H9 (cell line): Measurements from ENCODE around the gene SLC7A5. TPM values are rescaled to one million over a fixed set of nuclear protein-coding genes. Genes with fewer than 3 reads are reported as not detected.

Source experiments
- DNase-seq: peaks from one replicate; pipeline ENCODE4 v3.0.0-alpha.2; 2017
- H2AFZ ChIP-seq: one replicate; pipeline ENCODE4 v1.6.1; 2013; ENCODE audit warnings: mild to moderate bottlenecking, low read length, control low read depth, moderate library complexity
- H2AK5ac ChIP-seq: 2 replicates; pipeline ENCODE4 v1.6.1; 2013; ENCODE audit warnings: low read length, control low read depth, mixed read lengths; ENCODE audit not compliant: insufficient read length
- H2BK120ac ChIP-seq: one replicate; pipeline ENCODE4 v1.6.1; 2013; ENCODE audit warnings: low read depth, mild to moderate bottlenecking, low read length, control low read depth, inconsistent platforms; ENCODE audit not compliant: poor library complexity, severe bottlenecking
- H2BK12ac ChIP-seq: 2 replicates; pipeline ENCODE4 v1.6.1; 2013; ENCODE audit warnings: low read length, control low read depth, mixed read lengths, low read depth; ENCODE audit not compliant: insufficient read length
- H2BK15ac ChIP-seq: 2 replicates; pipeline ENCODE4 v1.6.1; 2013; ENCODE audit warnings: low read depth, low read length, control low read depth
- H2BK20ac ChIP-seq: one replicate; pipeline ENCODE4 v1.6.1; 2013; ENCODE audit warnings: low read depth, mild to moderate bottlenecking, low read length, control low read depth, inconsistent platforms; ENCODE audit not compliant: poor library complexity, severe bottlenecking
- H2BK5ac ChIP-seq: 2 replicates; pipeline ENCODE4 v1.6.1; 2013; ENCODE audit warnings: low read length, control low read depth, mixed read lengths; ENCODE audit not compliant: insufficient read length
- H3K14ac ChIP-seq: 2 replicates; pipeline ENCODE4 v1.6.1; 2013; ENCODE audit warnings: low read length, control low read depth; ENCODE audit not compliant: insufficient read depth
- H3K18ac ChIP-seq: 2 replicates; pipeline ENCODE4 v1.6.1; 2013; ENCODE audit warnings: low read depth, mild to moderate bottlenecking, mixed read lengths, low read length, control low read depth; ENCODE audit not compliant: insufficient read length
- H3K23ac ChIP-seq: 2 replicates; pipeline ENCODE4 v1.6.1; 2013; ENCODE audit warnings: low read length, control low read depth, mixed read lengths, low read depth; ENCODE audit not compliant: insufficient read length
- H3K23me2 ChIP-seq: 2 replicates; pipeline ENCODE4 v1.6.1; 2013; ENCODE audit warnings: low read depth, mild to moderate bottlenecking, mixed read lengths, low read length, control low read depth; ENCODE audit not compliant: insufficient read length, poor library complexity, severe bottlenecking
- H3K27ac ChIP-seq: 2 replicates; pipeline ENCODE4 v1.5.1; 2013; ENCODE audit warnings: low read length, control low read depth, mixed read lengths, low read depth; ENCODE audit not compliant: insufficient read length
- H3K27me3 ChIP-seq: 2 replicates; pipeline ENCODE4 v1.6.1; 2013; ENCODE audit warnings: low read length, control low read depth, inconsistent platforms; ENCODE audit not compliant: insufficient read depth
- H3K4ac ChIP-seq: 2 replicates; pipeline ENCODE4 v1.6.1; 2013; ENCODE audit warnings: low read depth, mild to moderate bottlenecking, control low read depth, inconsistent platforms, low read length, moderate library complexity
- H3K4me1 ChIP-seq: 2 replicates; pipeline ENCODE4 v1.6.1; 2013; ENCODE audit warnings: low read length, control low read depth, inconsistent platforms; ENCODE audit not compliant: insufficient read depth
- H3K4me2 ChIP-seq: 2 replicates; pipeline ENCODE4 v1.6.1; 2013; ENCODE audit warnings: low read length, control low read depth, mixed read lengths; ENCODE audit not compliant: insufficient read length, insufficient read depth
- H3K56ac ChIP-seq: 2 replicates; pipeline ENCODE4 v1.6.1; 2013; ENCODE audit warnings: low read depth, mild to moderate bottlenecking, mixed read lengths, low read length, control low read depth; ENCODE audit not compliant: insufficient read length
- H3K79me1 ChIP-seq: 2 replicates; pipeline ENCODE4 v1.6.1; 2013; ENCODE audit warnings: low read depth, mild to moderate bottlenecking, moderate library complexity, low read length, control low read depth, inconsistent platforms; ENCODE audit not compliant: insufficient read depth, poor library complexity, severe bottlenecking
- H3K79me2 ChIP-seq: 2 replicates; pipeline ENCODE4 v1.6.1; 2013; ENCODE audit warnings: low read length, control low read depth, inconsistent platforms; ENCODE audit not compliant: insufficient read depth
- H3K9ac ChIP-seq: 2 replicates; pipeline ENCODE4 v1.6.1; 2013; ENCODE audit warnings: low read length, control low read depth, mixed read lengths; ENCODE audit not compliant: insufficient read length; ENCODE audit errors: extremely low read depth
- H3K9me3 ChIP-seq: one replicate; pipeline ENCODE4 v1.6.1; 2013; ENCODE audit warnings: low read depth, low read length, inconsistent platforms; ENCODE audit not compliant: control insufficient read depth
- H3T11ph ChIP-seq: one replicate; pipeline ENCODE4 v1.6.1; 2013; ENCODE audit warnings: mild to moderate bottlenecking, low read length, control low read depth, inconsistent platforms
- H4K20me1 ChIP-seq: one replicate; pipeline ENCODE4 v1.6.1; 2013; ENCODE audit not compliant: control insufficient read depth, insufficient read length, insufficient read depth
- H4K5ac ChIP-seq: 2 replicates; pipeline ENCODE4 v1.6.1; 2013; ENCODE audit warnings: low read depth, mild to moderate bottlenecking, mixed read lengths, low read length, control low read depth; ENCODE audit not compliant: insufficient read length
- H4K8ac ChIP-seq: replicated peaks from 2 replicates; pipeline ENCODE4 v1.6.1; 2013; ENCODE audit warnings: low read length, control low read depth, mixed read lengths, low read depth; ENCODE audit not compliant: insufficient read length
- H4K91ac ChIP-seq: 2 replicates; pipeline ENCODE4 v1.6.1; 2013; ENCODE audit warnings: low read depth, mild to moderate bottlenecking, moderate library complexity, mixed read lengths, low read length, control low read depth; ENCODE audit not compliant: insufficient read length
- H3K27ac Mint-ChIP-seq, 3 experiments: 2 replicates in 2 of 3; 3 replicates in 1 of 3; pipeline ENCODE4 v1.8.0; 2020 to 2021; ENCODE audit warnings: mixed read lengths in 3 of 3, mild to moderate bottlenecking in 1 of 3, moderate library complexity in 1 of 3
- H3K27me3 Mint-ChIP-seq: 2 replicates; pipeline ENCODE4 v1.8.0; 2021; ENCODE audit warnings: low read depth, mild to moderate bottlenecking, moderate library complexity, mixed read lengths
- H3K36me3 Mint-ChIP-seq, 3 experiments: 2 replicates in 2 of 3; 3 replicates in 1 of 3; pipeline ENCODE4 v1.8.0; 2020 to 2021; ENCODE audit warnings: low read depth in 3 of 3, mixed read lengths in 3 of 3; ENCODE audit not compliant: insufficient read depth in 1 of 3
- H3K4me1 Mint-ChIP-seq, 2 experiments: 2 replicates each; pipeline ENCODE4 v1.8.0; 2020; ENCODE audit warnings: mixed read lengths in 2 of 2
- H3K4me3 Mint-ChIP-seq, 2 experiments: 2 replicates in 1 of 2; 3 replicates in 1 of 2; pipeline ENCODE4 v1.8.0; 2020 to 2021; ENCODE audit warnings: mild to moderate bottlenecking in 2 of 2, mixed read lengths in 2 of 2, moderate library complexity in 1 of 2
- H3K9me3 Mint-ChIP-seq, 2 experiments: 2 replicates in 1 of 2; 3 replicates in 1 of 2; pipeline ENCODE4 v1.8.0; 2020; ENCODE audit warnings: mild to moderate bottlenecking in 2 of 2, mixed read lengths in 2 of 2, moderate library complexity in 1 of 2
- WGBS: extraction: QIAGEN DNeasy Blood & Tissue Kit; methylation state at CpG from one replicate; pipeline ENCODE4 v1.1.7; 2013; ENCODE audit warnings: missing lambda C conversion rate, low lambda C conversion rate, mixed read lengths; ENCODE audit not compliant: insufficient read length; ENCODE audit errors: extremely low coverage; 5-methylcytosine and 5-hydroxymethylcytosine counted together
- total RNA-seq: library from RNA; stranded (reverse); gene quantifications from 2 replicates; pipeline ENCODE4 v1.2.1, GENCODE V29; 2021
- TF ChIP-seq, protein P1 (sequence below): fragments of 200-600 bp; sonication (generic); conservative IDR thresholded peaks from 3 replicates; pipeline ENCODE4 v1.8.0; 2021; ENCODE audit warnings: antibody characterized with exemption, mild to moderate bottlenecking

The SLC7A5 gene
- total RNA-seq, 1 experiment from 2014 or later, result 217 TPM

DNA sequence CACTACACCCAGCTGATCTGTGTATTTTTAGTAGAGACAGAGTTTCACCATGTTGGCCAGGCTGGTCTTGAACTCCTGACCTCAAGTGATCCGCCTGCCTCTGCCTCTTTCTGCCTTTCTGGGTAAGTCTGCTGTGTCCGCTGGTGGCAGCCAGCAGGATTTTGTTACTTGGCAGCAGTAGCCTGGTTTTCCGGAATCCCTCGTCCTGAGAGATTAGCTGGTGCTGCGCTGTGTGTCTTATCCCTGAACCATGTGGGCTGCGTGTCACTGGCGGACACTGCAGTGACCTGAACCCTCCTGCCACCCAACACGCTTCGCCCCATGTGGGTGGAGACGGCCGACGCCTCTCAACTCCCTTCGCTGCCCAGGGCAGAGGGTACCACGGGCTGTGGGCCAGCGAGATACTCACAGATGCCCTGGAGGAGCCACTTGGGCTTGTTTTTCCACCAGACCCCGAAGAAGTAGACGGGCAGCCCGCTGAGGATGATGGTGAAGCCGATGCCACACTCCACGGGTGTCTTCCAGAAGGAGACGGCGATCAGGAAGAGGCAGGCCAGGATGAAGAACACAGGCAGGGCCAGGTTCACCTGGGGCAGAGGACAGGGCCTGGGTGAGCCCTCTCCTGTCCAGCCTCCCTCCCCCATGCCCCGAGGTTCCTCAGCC lies 35.2 kb downstream of the SLC7A5 start:
- H2BK20ac ChIP-seq, result no peak overlapping the region
- DNase-seq, result no peak
- H3K79me2 ChIP-seq, result no peaks in the 10 kb centered on the region
- no peak overlapping the region for H3K27ac ChIP-seq
- no peak overlapping the region for H2BK120ac ChIP-seq
- TF ChIP-seq, protein P1, sequence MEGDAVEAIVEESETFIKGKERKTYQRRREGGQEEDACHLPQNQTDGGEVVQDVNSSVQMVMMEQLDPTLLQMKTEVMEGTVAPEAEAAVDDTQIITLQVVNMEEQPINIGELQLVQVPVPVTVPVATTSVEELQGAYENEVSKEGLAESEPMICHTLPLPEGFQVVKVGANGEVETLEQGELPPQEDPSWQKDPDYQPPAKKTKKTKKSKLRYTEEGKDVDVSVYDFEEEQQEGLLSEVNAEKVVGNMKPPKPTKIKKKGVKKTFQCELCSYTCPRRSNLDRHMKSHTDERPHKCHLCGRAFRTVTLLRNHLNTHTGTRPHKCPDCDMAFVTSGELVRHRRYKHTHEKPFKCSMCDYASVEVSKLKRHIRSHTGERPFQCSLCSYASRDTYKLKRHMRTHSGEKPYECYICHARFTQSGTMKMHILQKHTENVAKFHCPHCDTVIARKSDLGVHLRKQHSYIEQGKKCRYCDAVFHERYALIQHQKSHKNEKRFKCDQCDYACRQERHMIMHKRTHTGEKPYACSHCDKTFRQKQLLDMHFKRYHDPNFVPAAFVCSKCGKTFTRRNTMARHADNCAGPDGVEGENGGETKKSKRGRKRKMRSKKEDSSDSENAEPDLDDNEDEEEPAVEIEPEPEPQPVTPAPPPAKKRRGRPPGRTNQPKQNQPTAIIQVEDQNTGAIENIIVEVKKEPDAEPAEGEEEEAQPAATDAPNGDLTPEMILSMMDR, result no peak
- H3K18ac ChIP-seq, result no peak overlapping the region
- H2BK12ac ChIP-seq, result no peak overlapping the region
- H3K9ac ChIP-seq, result no peak overlapping the region
- H3K27ac Mint-ChIP-seq, result no peak overlapping the region
- H2BK5ac ChIP-seq, result no peak overlapping the region
- no peak overlapping the region for H2BK15ac ChIP-seq
- H4K5ac ChIP-seq, result no peak overlapping the region
- no peaks in the 10 kb centered on the region for H3K9me3 ChIP-seq
- H3K14ac ChIP-seq, result no peak overlapping the region
- H3K56ac ChIP-seq, result no peak overlapping the region
- no peak overlapping the region for H4K91ac ChIP-seq
- H3K4me1 Mint-ChIP-seq, result peaks cover 17 to 24% of the 10 kb centered on the region in 2 experiments
- no peaks in the 10 kb centered on the region for H3K9me3 Mint-ChIP-seq
- H3K4ac ChIP-seq, result no peak overlapping the region
- no peaks in the 10 kb centered on the region for H4K20me1 ChIP-seq
- H3K27me3 Mint-ChIP-seq, result no peaks in the 10 kb centered on the region; the same call in 1 of the 2 replicates
- no peak overlapping the region for H3K4me2 ChIP-seq
- H2AFZ ChIP-seq, result no peak overlapping the region
- H3K4me3 Mint-ChIP-seq, result no peak overlapping the region
- H2AK5ac ChIP-seq, result no peak overlapping the region
- WGBS, result no CpG with 5 or more reads among the region's 23 CpGs
- H3K23me2 ChIP-seq, result no peaks in the 10 kb centered on the region
- H3K4me1 ChIP-seq, result peaks cover 2% of the 10 kb centered on the region; the same call in 1 of the 2 replicates
- no peaks in the 10 kb centered on the region for H3K27me3 ChIP-seq
- no peaks in the 10 kb centered on the region for H3K79me1 ChIP-seq
- peaks cover 17 to 71% (median 60%) of the 10 kb centered on the region in 3 experiments for H3K36me3 Mint-ChIP-seq
- H3T11ph ChIP-seq, result no peak overlapping the region
- no peak overlapping the region for H4K8ac ChIP-seq
- H3K23ac ChIP-seq, result no peak overlapping the region
